ENCODE measurements around the gene THAP6. TPM values are rescaled to one million over a fixed set of nuclear protein-coding genes. Genes with fewer than 3 reads are reported as not detected.
"Not testable (repeated sequence)": the region's sequence is repeated elsewhere in the genome, so short reads cannot be mapped to it uniquely, and the experiment has no call there.

The THAP6 gene
- total RNA-seq, 4 donors from 2014 or later = 6.0 to 27.3 (median 13.9) TPM

DNA sequence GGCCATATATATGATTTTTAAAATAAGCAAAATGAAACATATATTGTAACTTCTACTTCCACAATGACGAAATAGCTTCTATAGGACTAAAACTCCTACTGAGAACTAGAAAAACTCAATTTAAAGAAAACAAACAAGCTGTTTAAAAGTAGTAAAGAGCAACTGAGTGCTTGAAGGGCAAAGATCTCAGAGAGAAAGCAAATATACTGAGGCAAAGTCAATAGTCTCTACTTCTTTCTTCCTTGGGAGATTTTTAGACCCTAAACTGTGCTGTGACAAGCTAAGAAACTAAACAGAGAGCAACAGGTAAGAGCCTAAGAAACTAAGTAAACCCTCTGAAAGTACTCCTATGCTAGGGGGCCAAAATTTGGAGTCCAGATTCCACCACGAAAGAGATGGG lies 8.6 kb upstream of the THAP6 start:
- H3K36me3 ChIP-seq = peaks cover 0 to 18% of the 10 kb centered on the region in 2 donors
- no peaks in the 10 kb centered on the region for H3K27me3 ChIP-seq
- no peak for ATAC-seq
- no peak overlapping the region for H3K4me3 ChIP-seq
- in situ Hi-C loops (cut with MboI; ENCODE audit: low sequenced_read_pairs in 4 of 4) (no loop called here), intact Hi-C loops (cut with DNase I; ENCODE audit: low total_unique reads) (no loop called here)
- TF ChIP-seq, protein P1, sequence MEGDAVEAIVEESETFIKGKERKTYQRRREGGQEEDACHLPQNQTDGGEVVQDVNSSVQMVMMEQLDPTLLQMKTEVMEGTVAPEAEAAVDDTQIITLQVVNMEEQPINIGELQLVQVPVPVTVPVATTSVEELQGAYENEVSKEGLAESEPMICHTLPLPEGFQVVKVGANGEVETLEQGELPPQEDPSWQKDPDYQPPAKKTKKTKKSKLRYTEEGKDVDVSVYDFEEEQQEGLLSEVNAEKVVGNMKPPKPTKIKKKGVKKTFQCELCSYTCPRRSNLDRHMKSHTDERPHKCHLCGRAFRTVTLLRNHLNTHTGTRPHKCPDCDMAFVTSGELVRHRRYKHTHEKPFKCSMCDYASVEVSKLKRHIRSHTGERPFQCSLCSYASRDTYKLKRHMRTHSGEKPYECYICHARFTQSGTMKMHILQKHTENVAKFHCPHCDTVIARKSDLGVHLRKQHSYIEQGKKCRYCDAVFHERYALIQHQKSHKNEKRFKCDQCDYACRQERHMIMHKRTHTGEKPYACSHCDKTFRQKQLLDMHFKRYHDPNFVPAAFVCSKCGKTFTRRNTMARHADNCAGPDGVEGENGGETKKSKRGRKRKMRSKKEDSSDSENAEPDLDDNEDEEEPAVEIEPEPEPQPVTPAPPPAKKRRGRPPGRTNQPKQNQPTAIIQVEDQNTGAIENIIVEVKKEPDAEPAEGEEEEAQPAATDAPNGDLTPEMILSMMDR (IDR thresholded peaks at IDR 0.05 in 4 of 5, conservative IDR thresholded peaks at IDR 0.05 in 1 of 5) = no peak
- TF ChIP-seq POLR2A (IDR thresholded peaks at IDR 0.05) = no peak
- no peak overlapping the region for H3K27ac ChIP-seq
- no peaks in the 10 kb centered on the region for H3K9me3 ChIP-seq
- DNase-seq = no peak
- H3K4me1 ChIP-seq = peaks cover 17 to 18% of the 10 kb centered on the region in 2 donors

DNA sequence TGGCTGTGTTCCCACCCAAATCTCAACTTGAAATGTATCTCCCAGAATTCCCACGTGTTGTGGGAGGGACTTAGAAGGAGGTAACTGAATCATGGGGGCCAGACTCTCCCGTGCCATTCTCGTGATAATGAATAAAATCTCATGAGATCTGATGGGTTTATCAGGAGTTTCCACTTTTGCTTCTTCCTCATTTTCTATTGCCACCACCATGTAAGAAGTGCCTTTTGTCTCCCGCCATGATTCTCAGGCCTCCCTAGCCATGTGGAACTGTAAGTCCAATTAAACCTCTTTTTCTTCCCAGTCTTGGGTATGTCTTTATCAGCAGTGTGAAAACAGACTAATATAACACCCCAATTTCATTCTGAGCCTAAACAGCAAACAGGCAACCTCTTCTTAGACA lies 4.7 kb upstream of the THAP6 start:
- H3K27me3 ChIP-seq; intact Hi-C loops (cut with DNase I; ENCODE audit: low total_unique reads); in situ Hi-C loops (cut with MboI; ENCODE audit: low sequenced_read_pairs in 4 of 4); ATAC-seq; H3K4me3 ChIP-seq; DNase-seq; H3K9me3 ChIP-seq: not testable (repeated sequence)
- peaks cover 0 to 11% of the 10 kb centered on the region in 2 donors for H3K36me3 ChIP-seq
- H3K4me1 ChIP-seq = peaks cover 45 to 46% of the 10 kb centered on the region in 2 donors
- H3K27ac ChIP-seq = peak overlapping the region in 1 of 4 donors; percentile 8

DNA sequence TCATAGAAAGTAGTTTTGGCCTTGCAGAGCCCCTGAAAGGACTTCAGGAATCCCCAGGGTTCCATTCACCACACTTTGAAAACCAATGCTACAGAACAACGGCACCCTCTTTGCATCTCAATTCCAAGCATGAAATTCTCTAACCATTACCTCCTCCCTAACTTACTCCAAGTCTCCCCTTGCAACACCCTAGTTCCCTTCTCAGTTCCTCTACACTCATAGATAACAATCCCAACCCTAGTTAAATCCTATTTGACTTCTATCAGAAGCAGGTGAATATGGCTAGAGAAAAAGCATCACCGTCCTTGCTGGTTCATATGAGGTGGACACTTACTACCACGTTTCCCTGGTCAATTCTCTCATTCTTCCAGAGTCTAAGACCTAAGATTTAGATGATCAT lies 2.4 kb upstream of the THAP6 start:
- Histone ChIP-seq H3K4me1 (peaks cover 57 to 60% of the 10 kb centered on the region in 2 donors), H3K4me3 (no peak overlapping the region), H3K27ac (peak overlapping the region in 3 of 4 donors; percentile 41 to 95 (median 95)), H3K36me3 (peaks cover 0 to 5% of the 10 kb centered on the region in 2 donors), H3K27me3 (no peaks in the 10 kb centered on the region), H3K9me3 (no peaks in the 10 kb centered on the region)
- DNase-seq = no peak
- ATAC-seq = no peak
- in situ Hi-C loops (cut with MboI; ENCODE audit: low sequenced_read_pairs in 4 of 4) (no loop called here), intact Hi-C loops (cut with DNase I; ENCODE audit: low total_unique reads) (loop anchor here (2.0 to 10.0 kb wide), 2 partner anchors 577 to 1645 kb away; partner anchors contain the start of genes CCNG2 and PARM1)
- TF ChIP-seq POLR2A (IDR thresholded peaks at IDR 0.05) = no peak

DNA sequence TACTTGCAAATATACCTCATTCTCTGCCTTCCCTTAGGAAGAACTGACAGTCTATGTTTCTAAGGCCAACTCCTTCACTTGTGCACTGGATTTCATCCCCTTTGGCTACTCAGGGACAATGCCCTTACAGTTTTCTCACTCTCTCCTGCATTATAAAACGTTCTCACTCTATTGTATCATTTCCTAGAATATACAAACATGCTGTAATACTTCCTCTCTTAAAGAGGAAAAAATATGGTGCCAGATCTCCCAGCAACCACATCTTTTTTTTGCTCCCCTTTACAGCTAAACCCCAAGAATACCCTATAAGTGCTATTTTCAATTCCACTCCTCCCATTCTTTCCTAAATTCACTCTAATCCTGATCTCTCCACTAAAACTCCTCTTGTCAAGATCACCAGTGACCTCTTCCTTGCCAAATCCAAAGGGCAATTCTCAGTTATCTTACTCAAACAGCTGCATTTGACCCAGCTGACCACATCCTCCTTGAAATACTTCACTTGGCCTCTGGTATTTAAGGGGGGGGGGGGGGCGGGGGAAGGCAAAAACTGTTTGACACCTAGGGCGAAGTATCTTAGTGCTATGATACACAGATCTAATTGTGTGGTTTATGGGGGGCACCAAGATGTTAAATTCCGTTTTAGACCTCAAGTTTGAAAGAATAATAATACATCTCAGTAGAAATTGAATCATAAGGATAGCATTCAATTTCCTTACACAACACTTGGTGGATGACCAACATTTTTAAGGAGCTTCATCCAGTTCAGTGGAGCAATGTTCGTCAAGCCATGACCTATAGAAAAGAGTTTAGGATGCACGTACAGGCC lies 1.7 kb upstream of the THAP6 start:
- no peak for DNase-seq
- H3K4me1 ChIP-seq = peaks cover 57 to 60% of the 10 kb centered on the region in 2 donors
- in situ Hi-C loops (cut with MboI; ENCODE audit: low sequenced_read_pairs in 4 of 4) (no loop called here), intact Hi-C loops (cut with DNase I; ENCODE audit: low total_unique reads) (loop anchor here (2.0 to 10.0 kb wide), 2 partner anchors 578 to 1644 kb away; partner anchors contain the start of genes CCNG2 and PARM1)
- peak overlapping the region; percentile 95 to 96 (median 95) for H3K27ac ChIP-seq
- peaks cover 0 to 13% of the 10 kb centered on the region in 2 donors for H3K36me3 ChIP-seq
- peak overlapping the region; percentile 86 to 93 (median 88) for H3K4me3 ChIP-seq
- no peaks in the 10 kb centered on the region for H3K9me3 ChIP-seq
- no peak for TF ChIP-seq POLR2A (IDR thresholded peaks at IDR 0.05)
- TF ChIP-seq, protein P1 (IDR thresholded peaks at IDR 0.05 in 4 of 5, conservative IDR thresholded peaks at IDR 0.05 in 1 of 5) = no peak
- H3K27me3 ChIP-seq = no peaks in the 10 kb centered on the region
- ATAC-seq = no peak

DNA sequence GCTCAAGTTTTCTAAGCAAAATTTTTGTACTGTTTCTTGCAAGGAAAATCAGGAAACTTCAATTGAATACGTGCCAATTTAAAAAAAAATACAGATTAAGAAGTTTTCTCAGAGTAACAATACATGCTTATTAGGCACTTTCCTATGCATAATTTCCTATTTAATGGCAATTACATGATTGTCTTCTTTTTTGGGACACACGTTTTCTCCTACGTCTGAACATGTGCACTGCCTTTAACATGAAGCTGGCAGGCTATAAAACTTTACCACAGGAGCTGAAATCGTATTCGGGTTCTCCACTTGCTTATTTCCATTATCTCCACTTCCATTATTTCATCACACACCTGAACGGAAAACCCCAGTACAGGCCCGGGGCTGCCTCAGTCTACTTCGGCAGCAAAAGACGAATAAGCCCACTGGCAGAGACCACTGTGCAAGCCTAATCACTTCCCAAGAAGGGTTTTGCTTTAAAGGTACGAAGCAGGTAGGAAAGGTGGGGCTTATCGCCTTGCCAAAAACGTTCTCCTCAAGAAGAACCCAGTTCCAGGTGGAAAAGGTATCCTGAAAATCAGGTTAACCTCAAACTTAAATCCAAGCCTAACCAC lies 645 bp upstream of the THAP6 start:
- TF ChIP-seq, protein P1 (IDR thresholded peaks at IDR 0.05 in 4 of 5, conservative IDR thresholded peaks at IDR 0.05 in 1 of 5) = no peak
- TF ChIP-seq POLR2A (IDR thresholded peaks at IDR 0.05) = no peak
- Histone ChIP-seq H3K36me3 (peaks cover 0 to 23% of the 10 kb centered on the region in 2 donors), H3K27me3 (no peaks in the 10 kb centered on the region), H3K4me1 (peaks cover 56 to 60% of the 10 kb centered on the region in 2 donors), H3K4me3 (peak overlapping the region; percentile 86 to 93 (median 88)), H3K27ac (peak overlapping the region; percentile 95 to 96 (median 95)), H3K9me3 (no peaks in the 10 kb centered on the region)
- in situ Hi-C loops (cut with MboI; ENCODE audit: low sequenced_read_pairs in 4 of 4) (no loop called here), intact Hi-C loops (cut with DNase I; ENCODE audit: low total_unique reads) (loop anchor here (2.0 to 10.0 kb wide), 4 partner anchors 211 to 1643 kb away; partner anchors contain the start of genes CCNG2, NAAA, PARM1 and USO1)
- ATAC-seq (peak in 1 of 2 donors; percentile 4), DNase-seq (no peak)
